Progenitor cell of endocrine pancreas (in vitro differentiated cells): ENCODE data around the gene RUVBL1. TPM values are rescaled to one million over a fixed set of nuclear protein-coding genes. Genes with fewer than 3 reads are reported as not detected.

Experiments used
- DNase-seq: peaks from one replicate; pipeline ENCODE4 v3.0.0; 2021; ENCODE audit warnings: low spot score; ENCODE audit not compliant: unreplicated experiment
- H3K27ac Mint-ChIP-seq: 2 replicates; pipeline ENCODE4 v1.8.0; 2021; ENCODE audit warnings: mild to moderate bottlenecking, moderate library complexity, mixed read lengths
- H3K27me3 Mint-ChIP-seq: 2 replicates; pipeline ENCODE4 v1.8.0; 2021; ENCODE audit warnings: mixed read lengths
- H3K36me3 Mint-ChIP-seq: 2 replicates; pipeline ENCODE4 v1.8.0; 2022; ENCODE audit warnings: mixed read lengths; ENCODE audit not compliant: insufficient read depth
- H3K4me1 Mint-ChIP-seq: 2 replicates; pipeline ENCODE4 v1.8.0; 2021; ENCODE audit warnings: low read depth, mixed read lengths
- H3K4me3 Mint-ChIP-seq: 2 replicates; pipeline ENCODE4 v1.8.0; 2021; ENCODE audit warnings: low read depth, mild to moderate bottlenecking, moderate library complexity, mixed read lengths
- H3K9me3 Mint-ChIP-seq: 2 replicates; pipeline ENCODE4 v1.8.0; 2021; ENCODE audit warnings: low read depth, mixed read lengths
- total RNA-seq: library from RNA; stranded (reverse); gene quantifications from 2 replicates; pipeline ENCODE4 v1.2.1, GENCODE V29; 2021
- TF ChIP-seq, protein P1 (sequence below): fragments of 200-600 bp; sonication (generic); IDR thresholded peaks from one replicate; pipeline ENCODE4 v1.5.0; 2021; ENCODE audit warnings: antibody characterized with exemption, mild to moderate bottlenecking; ENCODE audit not compliant: unreplicated experiment

The RUVBL1 gene
- total RNA-seq, 1 donor from 2014 or later: 53.6 TPM

- H3K9me3 Mint-ChIP-seq: no peaks in the 10 kb centered on the region
- no peaks in the 10 kb centered on the region for H3K4me1 Mint-ChIP-seq
- TF ChIP-seq, protein P1, sequence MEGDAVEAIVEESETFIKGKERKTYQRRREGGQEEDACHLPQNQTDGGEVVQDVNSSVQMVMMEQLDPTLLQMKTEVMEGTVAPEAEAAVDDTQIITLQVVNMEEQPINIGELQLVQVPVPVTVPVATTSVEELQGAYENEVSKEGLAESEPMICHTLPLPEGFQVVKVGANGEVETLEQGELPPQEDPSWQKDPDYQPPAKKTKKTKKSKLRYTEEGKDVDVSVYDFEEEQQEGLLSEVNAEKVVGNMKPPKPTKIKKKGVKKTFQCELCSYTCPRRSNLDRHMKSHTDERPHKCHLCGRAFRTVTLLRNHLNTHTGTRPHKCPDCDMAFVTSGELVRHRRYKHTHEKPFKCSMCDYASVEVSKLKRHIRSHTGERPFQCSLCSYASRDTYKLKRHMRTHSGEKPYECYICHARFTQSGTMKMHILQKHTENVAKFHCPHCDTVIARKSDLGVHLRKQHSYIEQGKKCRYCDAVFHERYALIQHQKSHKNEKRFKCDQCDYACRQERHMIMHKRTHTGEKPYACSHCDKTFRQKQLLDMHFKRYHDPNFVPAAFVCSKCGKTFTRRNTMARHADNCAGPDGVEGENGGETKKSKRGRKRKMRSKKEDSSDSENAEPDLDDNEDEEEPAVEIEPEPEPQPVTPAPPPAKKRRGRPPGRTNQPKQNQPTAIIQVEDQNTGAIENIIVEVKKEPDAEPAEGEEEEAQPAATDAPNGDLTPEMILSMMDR: no peak
- no peak overlapping the region for H3K27ac Mint-ChIP-seq
- H3K4me3 Mint-ChIP-seq: no peak overlapping the region
- no peak for DNase-seq
- peaks cover 38% of the 10 kb centered on the region for H3K36me3 Mint-ChIP-seq
- H3K27me3 Mint-ChIP-seq: no peaks in the 10 kb centered on the region
These were observed 57.5 kb downstream of the RUVBL1 start for GRCh38 chr3:128066114-128066513.

DNA sequence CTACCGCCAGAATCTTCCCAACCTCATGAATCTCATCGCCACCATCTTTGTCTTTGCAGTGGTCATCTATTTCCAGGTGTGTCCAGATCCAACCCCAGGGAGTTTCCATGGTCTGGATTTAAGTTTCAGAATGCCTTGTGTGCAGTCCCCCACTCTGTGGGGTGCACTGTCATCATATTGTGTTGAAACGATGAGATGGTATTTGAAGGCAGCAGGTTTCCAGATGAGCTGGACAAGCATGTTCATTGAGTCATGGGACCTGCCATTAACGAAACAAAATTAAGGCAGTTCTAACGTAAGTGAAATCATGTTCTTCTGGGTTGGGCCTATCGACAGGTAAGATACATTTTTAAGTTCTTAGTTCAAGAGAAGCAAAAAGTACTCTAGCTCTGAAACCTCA lies 58.6 kb downstream of the RUVBL1 start:
- Mint-ChIP-seq H3K4me1 (no peaks in the 10 kb centered on the region), H3K4me3 (no peak overlapping the region), H3K27me3 (no peaks in the 10 kb centered on the region), H3K27ac (no peak overlapping the region), H3K36me3 (peaks cover 45% of the 10 kb centered on the region), H3K9me3 (no peaks in the 10 kb centered on the region)
- TF ChIP-seq, protein P1: no peak
- no peak for DNase-seq

GRCh38 chr3:128063865-128064264 lies 59.7 kb downstream of the RUVBL1 start:
- Mint-ChIP-seq H3K4me3 (no peak overlapping the region), H3K36me3 (peaks cover 49% of the 10 kb centered on the region), H3K9me3 (no peaks in the 10 kb centered on the region), H3K4me1 (no peaks in the 10 kb centered on the region), H3K27me3 (no peaks in the 10 kb centered on the region), H3K27ac (no peak overlapping the region)
- TF ChIP-seq, protein P1: no peak
- DNase-seq: no peak

DNA sequence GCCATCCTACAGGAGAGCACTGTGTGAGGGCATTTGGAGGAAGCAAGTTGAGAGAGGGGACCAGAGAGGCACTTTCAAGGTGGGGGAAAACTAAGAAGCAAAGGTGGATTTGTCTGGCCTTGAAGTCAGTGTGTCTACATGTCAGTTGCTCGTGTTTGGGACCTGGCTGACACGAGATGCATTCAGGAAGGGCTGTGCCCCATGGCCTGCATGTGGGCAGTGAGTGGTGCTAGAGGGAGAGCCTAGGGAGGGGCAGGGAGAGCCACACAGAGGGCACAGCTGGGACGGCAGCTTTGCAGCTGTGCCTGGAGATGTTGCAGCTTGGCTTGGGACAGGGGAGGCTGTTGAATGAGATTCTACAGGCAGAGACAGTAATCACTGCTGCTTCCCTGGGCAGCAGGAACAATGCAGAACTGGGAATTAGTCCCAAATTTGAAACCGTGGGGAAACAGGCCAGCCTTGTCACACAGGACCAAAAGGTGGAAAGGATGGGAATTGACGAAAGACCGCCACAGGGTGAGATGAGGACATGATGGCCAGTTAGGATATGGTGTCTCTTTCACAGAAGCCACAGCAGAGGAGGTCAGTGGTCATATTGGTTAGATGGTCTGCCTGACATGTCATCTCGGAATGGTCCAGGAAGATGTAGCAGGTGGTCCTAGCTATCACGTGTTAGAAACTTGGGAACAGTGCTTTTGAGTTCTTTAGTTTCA lies 61.4 kb downstream of the RUVBL1 start:
- Mint-ChIP-seq H3K9me3 (no peaks in the 10 kb centered on the region), H3K27me3 (no peaks in the 10 kb centered on the region), H3K4me1 (no peaks in the 10 kb centered on the region), H3K36me3 (peaks cover 41% of the 10 kb centered on the region), H3K4me3 (no peak overlapping the region), H3K27ac (no peak overlapping the region)
- no peak for DNase-seq
- TF ChIP-seq, protein P1: no peak

- Mint-ChIP-seq H3K36me3 (peaks cover 35% of the 10 kb centered on the region), H3K27me3 (no peaks in the 10 kb centered on the region), H3K27ac (no peak overlapping the region)
These were observed 62.9 kb downstream of the RUVBL1 start for GRCh38 chr3:128060473-128061381.

More at GRCh38 chr3:128060473-128061381, 62.9 kb downstream of the RUVBL1 start:
- no peaks in the 10 kb centered on the region for H3K9me3 Mint-ChIP-seq
- H3K4me3 Mint-ChIP-seq: no peak overlapping the region
- TF ChIP-seq, protein P1: no peak
- no peak for DNase-seq
- H3K4me1 Mint-ChIP-seq: no peaks in the 10 kb centered on the region
